K562 (cell line): ENCODE results near the gene ST3GAL5.

ENCODE experiments used
- CTCF ChIP-seq, 3 experiments: IDR thresholded peaks in 2 of 3; conservative IDR thresholded peaks in 1 of 3; 2 replicates each; pipeline ENCODE4 v1.5.1; 2011 to 2012; ENCODE audit warnings: low read length in 3 of 3, mild to moderate bottlenecking in 3 of 3, control low read depth in 2 of 3, improper control_type of control experiment in 1 of 3, inconsistent platforms in 1 of 3, low read depth in 1 of 3, mixed read lengths in 1 of 3, moderate library complexity in 1 of 3; ENCODE audit not compliant: insufficient read depth in 2 of 3
- FOSL1 ChIP-seq: fragments of 200-800 bp; sonication (Bioruptor generic); conservative IDR thresholded peaks from 2 replicates; pipeline ENCODE4 v1.6.1; 2016; ENCODE audit warnings: missing genetic modification characterization, missing compliant biosample characterization
- HNRNPL ChIP-seq: fragments of 200-400 bp; formaldehyde crosslinking; IDR thresholded peaks from 2 replicates; pipeline ENCODE4 v1.6.1; 2017; ENCODE audit warnings: low read depth, mild to moderate bottlenecking, low read length
- RNF2 ChIP-seq: sonication (generic); IDR thresholded peaks from 2 replicates; pipeline ENCODE4 v1.6.1; 2016
- STAG1 ChIP-seq: sonication (generic); formaldehyde crosslinking; IDR thresholded peaks from 2 replicates; pipeline ENCODE4 v1.5.0; 2020; ENCODE audit warnings: missing genetic modification reagents, borderline replicate concordance

DNA sequence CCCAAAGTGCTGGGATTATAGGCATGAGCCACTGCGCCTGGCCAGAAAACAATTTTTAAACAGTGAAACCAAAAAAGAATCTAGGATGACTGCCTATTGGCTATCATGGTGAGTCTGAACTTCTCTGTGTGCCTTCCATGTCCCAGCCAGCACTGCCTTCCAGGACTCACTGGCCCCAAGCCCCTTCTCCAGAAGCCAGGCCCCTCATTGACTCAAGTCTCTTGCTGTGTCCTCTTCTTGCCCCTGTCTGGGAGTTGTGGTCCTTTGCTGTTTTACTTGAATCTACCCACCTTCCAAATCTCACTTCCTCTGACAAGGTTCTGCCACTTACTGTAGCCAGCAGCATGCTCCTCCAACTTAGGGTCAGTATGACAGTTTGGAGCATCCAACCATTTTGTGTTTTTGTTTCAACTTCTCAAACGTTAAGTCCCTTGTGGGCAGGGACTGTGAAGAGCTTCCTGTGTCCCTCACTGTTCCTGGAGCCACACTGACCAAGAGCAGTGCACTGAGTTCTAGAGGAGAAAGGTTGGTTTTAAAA, 41.7 kb downstream of the ST3GAL5 start:
- TF ChIP-seq STAG1 (CRISPR knock-in tag) (no peak), RNF2 (no peak), CTCF (IDR thresholded peaks at IDR 0.05 in 2 of 3, conservative IDR thresholded peaks at IDR 0.05 in 1 of 3; ENCODE audit: insufficient read depth in 2 of 3, low read depth in 1 of 3, low read length in 3 of 3) (no peak), HNRNPL (no peak), FOSL1 (tag) (no peak)
